Endothelial cell of umbilical vein (primary cell): ENCODE data around the gene CXADR. TPM values are rescaled to one million over a fixed set of nuclear protein-coding genes. Genes with fewer than 3 reads are reported as not detected.

Experiments
- BruUV-seq: library from RNA; stranded (reverse); fragments of 400-500 nt; replicated peaks from 2 replicates; lab custom pipeline; 2021; lab: Mats Ljungman, UMichigan
- CTCF ChIA-PET: fragments of 300-600, 350-600 bp; sonication (Branson Sonifier 250); formaldehyde crosslinking; loops from one replicate; lab custom pipeline; 2021; ENCODE audit warnings: antibody characterized with exemption, inconsistent platforms; lab: Charles Lee
- POLR2A ChIA-PET: fragments of 300-600, 350-600 bp; sonication (Branson Sonifier 250); formaldehyde crosslinking; loops from one replicate; lab custom pipeline; 2021; ENCODE audit warnings: antibody characterized with exemption, inconsistent platforms; lab: Charles Lee
- DNase-seq: peaks from one replicate; pipeline ENCODE4 v3.0.0-alpha.2; 2011; ENCODE audit warnings: low read depth, low spot score
- FAIRE-seq: peaks from 2 replicates; lab custom pipeline; 2011; peaks lifted over from hg19 to GRCh38; lab: Jason Lieb, UNC
- H2AFZ ChIP-seq: 2 replicates; pipeline ENCODE4 v1.6.0; 2012; ENCODE audit warnings: low read depth, low read length, control low read depth, inconsistent platforms
- H3K27ac ChIP-seq: 2 replicates; pipeline ENCODE4 v1.5.1; 2011; ENCODE audit warnings: low read depth, mild to moderate bottlenecking, control low read depth, low read length, moderate library complexity; ENCODE audit not compliant: insufficient read depth
- H3K27me3 ChIP-seq, 2 experiments: 2 replicates each; pipeline versions ENCODE4 v1.6.0 to v1.6.1; 2011; ENCODE audit warnings: low read length in 2 of 2, mixed read lengths in 1 of 2; ENCODE audit not compliant: control insufficient read depth in 2 of 2, insufficient read depth in 2 of 2
- H3K36me3 ChIP-seq, 2 experiments: 2 replicates in 1 of 2; 3 replicates in 1 of 2; pipeline ENCODE4 v1.5.1; 2011; ENCODE audit warnings: low read length in 2 of 2, mild to moderate bottlenecking in 1 of 2, moderate library complexity in 1 of 2; ENCODE audit not compliant: control insufficient read depth in 2 of 2, insufficient read depth in 2 of 2; ENCODE audit errors: extremely low read depth in 1 of 2
- H3K4me1 ChIP-seq: 3 replicates; pipeline ENCODE4 v1.5.1; 2011; ENCODE audit warnings: mild to moderate bottlenecking, low read length; ENCODE audit not compliant: control insufficient read depth, insufficient read depth; ENCODE audit errors: extremely low read depth
- H3K4me2 ChIP-seq: 2 replicates; pipeline ENCODE4 v1.6.1; 2011; ENCODE audit warnings: low read length, control low read depth, mixed read lengths; ENCODE audit not compliant: insufficient read depth
- H3K4me3 ChIP-seq, 3 experiments: fragments of 200-600 bp in 1 of 3; sonication (generic), shearing (Covaris generic) in 1 of 3; replicated peaks in 1 of 3; 2 replicates each; pipeline ENCODE4 v1.5.1; 2011 to 2016; ENCODE audit warnings: control low read depth in 3 of 3, low read length in 3 of 3, mild to moderate bottlenecking in 2 of 3, inconsistent platforms in 1 of 3, low read depth in 1 of 3, moderate library complexity in 1 of 3; ENCODE audit not compliant: insufficient read depth in 1 of 3
- H3K79me2 ChIP-seq: 2 replicates; pipeline ENCODE4 v1.6.0; 2012; ENCODE audit warnings: low read length, inconsistent platforms; ENCODE audit not compliant: control insufficient read depth, insufficient read depth
- H3K9ac ChIP-seq: replicated peaks from 2 replicates; pipeline ENCODE3; 2011; ENCODE audit warnings: low read length, control low read depth; ENCODE audit not compliant: insufficient read depth; ENCODE audit errors: extremely low read depth
- H3K9me1 ChIP-seq: replicated peaks from 3 replicates; pipeline ENCODE4 v1.6.0; 2011; ENCODE audit warnings: mild to moderate bottlenecking, low read length; ENCODE audit not compliant: control insufficient read depth, insufficient read depth; ENCODE audit errors: extremely low read depth
- H3K9me3 ChIP-seq: replicated peaks from 2 replicates; pipeline ENCODE4 v1.5.1; 2012; ENCODE audit warnings: low read length, inconsistent platforms; ENCODE audit not compliant: control insufficient read depth, insufficient read depth
- H4K20me1 ChIP-seq: replicated peaks from 2 replicates; pipeline ENCODE3; 2011; ENCODE audit warnings: mild to moderate bottlenecking, low read length; ENCODE audit not compliant: control insufficient read depth, insufficient read depth; ENCODE audit errors: extremely low read depth
- CTCF ChIP-seq, 2 donors: IDR thresholded peaks; 1 replicate in 1 of 2; 2 replicates in 1 of 2; pipeline ENCODE4 v1.5.1; 2011; ENCODE audit warnings: low read length in 2 of 2, mild to moderate bottlenecking in 2 of 2, moderate library complexity in 2 of 2, control low read depth in 1 of 2, inconsistent platforms in 1 of 2, low read depth in 1 of 2; ENCODE audit not compliant: insufficient read depth in 1 of 2; ENCODE audit errors: extremely low read depth in 1 of 2
- EZH2 ChIP-seq: IDR thresholded peaks from 2 replicates; pipeline ENCODE4 v1.6.1; 2012; ENCODE audit warnings: borderline replicate concordance, low read depth, mild to moderate bottlenecking, moderate library complexity, low read length, inconsistent platforms; ENCODE audit not compliant: severe bottlenecking
- FOS ChIP-seq: IDR thresholded peaks from 2 replicates; pipeline ENCODE4 v1.6.1; 2011; ENCODE audit warnings: mild to moderate bottlenecking, low read length, moderate library complexity, borderline replicate concordance; ENCODE audit not compliant: insufficient read depth
- GATA2 ChIP-seq: IDR thresholded peaks from 2 replicates; pipeline ENCODE4 v1.7.0; 2011; ENCODE audit warnings: low read depth, mild to moderate bottlenecking, moderate library complexity, mixed read lengths, low read length; ENCODE audit not compliant: insufficient read length, insufficient read depth
- JUN ChIP-seq: IDR thresholded peaks from 2 replicates; pipeline ENCODE4 v1.6.1; 2011; ENCODE audit warnings: borderline replicate concordance, low read depth; ENCODE audit not compliant: insufficient read length, insufficient read depth
- MAX ChIP-seq: IDR thresholded peaks from 2 replicates; pipeline ENCODE4 v1.6.1; 2011; ENCODE audit not compliant: insufficient read depth, insufficient read length
- MYC ChIP-seq: IDR thresholded peaks from one replicate; pipeline ENCODE4 v1.6.1; 2011; ENCODE audit warnings: mild to moderate bottlenecking, low read depth, low read length
- POLR2A ChIP-seq: IDR thresholded peaks from 2 replicates; pipeline ENCODE4 v1.6.1; 2012; ENCODE audit warnings: low read depth, mild to moderate bottlenecking, control low read depth, low read length
- POLR2AphosphoS5 ChIP-seq: IDR thresholded peaks from 2 replicates; pipeline ENCODE4 v1.6.1; 2012; ENCODE audit warnings: low read depth, mild to moderate bottlenecking, control low read depth, low read length, moderate library complexity; ENCODE audit not compliant: insufficient read depth
- dilution Hi-C: fragments of 300-500 bp; cut with MboI; formaldehyde crosslinking; loops from one replicate; pipeline ENCODE4 v1.15.0; 2019; ENCODE audit warnings: low sequenced_read_pairs; ENCODE audit not compliant: extremely low pct_ligation_motif_present
- intact Hi-C: fragments of 100-400 bp; cut with micrococcal nuclease; formaldehyde crosslinking; loops from one replicate; pipeline ENCODE4 v1.10.0; 2022
- polyA plus RNA-seq, 4 experiments: library from polyadenylated mRNA; depleted of rRNA in 3 of 4; stranded (reverse) in 3 of 4; unstranded in 1 of 4; fragments of >200 nt; gene quantifications; 2 replicates each; pipeline versions ENCODE4 v1.2.1 to v1.2.3, GENCODE V29; 2011 to 2012; ENCODE audit warnings: missing spikeins in 1 of 4
- total RNA-seq: library from RNA; stranded (reverse); gene quantifications from 2 replicates; pipeline ENCODE4 v1.2.3, GENCODE V29; 2021

Gene CXADR
- total and polyA plus RNA-seq, 2 donors (not counting 3 experiments of a cell fraction or from before 2014, with no cell fraction given): 3.2 to 12.2 TPM

GRCh38 chr21:17540530-17540929 is 27.7 kb downstream of the CXADR start:
- Histone ChIP-seq H3K4me3 (no peak overlapping the region), H3K36me3 (no peaks in the 10 kb centered on the region), H4K20me1 (no peaks in the 10 kb centered on the region), H3K4me1 (peaks cover 27% of the 10 kb centered on the region), H3K9me3 (no peaks in the 10 kb centered on the region), H3K9me1 (no peaks in the 10 kb centered on the region), H3K27me3 (peaks cover 0 to 2% of the 10 kb centered on the region in 2 experiments), H3K79me2 (no peaks in the 10 kb centered on the region), H2AFZ (no peak overlapping the region), H3K4me2 (no peak overlapping the region), H3K27ac (no peak overlapping the region), H3K9ac (no peak overlapping the region)
- TF ChIP-seq EZH2: no peak
- TF ChIP-seq CTCF (IDR thresholded peaks at IDR 0.05; ENCODE audit: extremely low read depth in 1 of 2, insufficient read depth in 1 of 2, low read depth in 1 of 2, low read length in 2 of 2): no peak
- TF ChIP-seq MAX: no peak
- no peak for TF ChIP-seq POLR2AphosphoS5
- TF ChIP-seq GATA2: no peak
- TF ChIP-seq POLR2A: no peak
- no peak for TF ChIP-seq JUN
- no peak for TF ChIP-seq FOS
- no peak for TF ChIP-seq MYC
- ChIA-PET POLR2A (no interaction called here), CTCF (interaction anchor here (1.3 to 1.6 kb wide), 3 partner anchors 14 to 45 kb away, joined by 4 to 8 read pairs (median 8); no protein-coding TSS in a partner anchor)
- no TSS peak for BruUV-seq
- DNase-seq: peak; percentile 11
- peak; percentile 69 for FAIRE-seq
- dilution Hi-C loops: no loop called here
- intact Hi-C loops: no loop called here
